ENCODE data around the gene GSC2. TPM values are rescaled to one million over a fixed set of nuclear protein-coding genes. Genes with fewer than 3 reads are reported as not detected.

The GSC2 gene
- total and polyA plus RNA-seq, 2 of the 8 experiments (the other 6 are each of a cell fraction or from before 2014, with no cell fraction given) = 0.17 to 0.48 TPM

- no peak overlapping the region for H3K9ac ChIP-seq (replicated peaks in 1 of 4; ENCODE audit: extremely low read depth in 1 of 4, low read depth in 3 of 4, low read length in 3 of 4)
- H2BK12ac ChIP-seq (ENCODE audit: low read depth, low read length) = no peak overlapping the region
- no peak overlapping the region for H2AK5ac ChIP-seq (ENCODE audit: low read depth, low read length)
- H3K14ac ChIP-seq (ENCODE audit: insufficient read length) = no peak overlapping the region
- WGBS, 2 experiments (ENCODE audit: extremely low coverage in 1 of 2, insufficient coverage in 1 of 2, insufficient read length in 1 of 2, insufficient replicate concordance in 2 of 2, low coverage in 1 of 2, low lambda C conversion rate in 2 of 2, missing lambda C conversion rate in 1 of 2) = 93% methylated on average over 22 of the region's 23 CpGs; no CpG with 5 or more reads in 1 of the 2 experiments
- H2BK15ac ChIP-seq (ENCODE audit: low read length) = no peak overlapping the region
- H4K5ac ChIP-seq (ENCODE audit: insufficient read length, low read depth, low read length) = no peak overlapping the region
- no peak overlapping the region for H3K4ac ChIP-seq (replicated peaks; ENCODE audit: insufficient read length, low read depth, low read length)
- H4K8ac ChIP-seq (ENCODE audit: extremely low read depth, insufficient read depth, low read length) = no peak overlapping the region
- DNase-seq (ENCODE audit: low read depth in 1 of 2, low spot score in 2 of 2) (no peak), FAIRE-seq (no peak)
- H4K20me1 ChIP-seq (replicated peaks in 1 of 2; ENCODE audit: control insufficient read depth in 1 of 2, insufficient read depth in 2 of 2, low read length in 2 of 2) = no peaks in the 10 kb centered on the region
- POLR2A ChIA-PET (ENCODE audit: partially characterized antibody) = interaction anchor here (1.5 to 2.8 kb wide), 2 partner anchors 17 to 74 kb away, joined by 3 to 11 read pairs; partner anchors contain the start of genes DGCR2 and SLC25A1
- no peak overlapping the region for H3K56ac ChIP-seq (replicated peaks; ENCODE audit: insufficient read length, low read depth, low read length)
- no peak overlapping the region for H3K4me2 ChIP-seq (ENCODE audit: insufficient read depth in 1 of 2, low read depth in 2 of 2, low read length in 2 of 2)
- H2BK20ac ChIP-seq (ENCODE audit: low read length) = no peak overlapping the region
- peaks cover 0 to 2% (median 0%) of the 10 kb centered on the region in 4 experiments; a peak in 1 of 7 replicates for H3K4me1 ChIP-seq (replicated peaks in 1 of 4; ENCODE audit: control insufficient read depth in 3 of 4, insufficient read depth in 4 of 4, low read length in 3 of 4)
- no peaks in the 10 kb centered on the region for H3K23me2 ChIP-seq (ENCODE audit: low read depth, low read length)
- no peak overlapping the region for H2BK120ac ChIP-seq (replicated peaks; ENCODE audit: low read depth, low read length)
- no peaks in the 10 kb centered on the region for H3K9me3 ChIP-seq (ENCODE audit: insufficient read depth in 2 of 2, low read depth in 1 of 2, low read length in 1 of 2)
- H2AFZ ChIP-seq (ENCODE audit: low read length) = no peak overlapping the region
- H3K18ac ChIP-seq (ENCODE audit: extremely low read depth, low read length) = no peak overlapping the region
- H4K91ac ChIP-seq (replicated peaks; ENCODE audit: insufficient read length, low read length) = no peak overlapping the region
- no peaks in the 10 kb centered on the region for H3K79me1 ChIP-seq (ENCODE audit: low read depth, low read length)
- H3K27ac ChIP-seq (ENCODE audit: low read depth, low read length) = no peak overlapping the region
- CTCF ChIA-PET (ENCODE audit: partially characterized antibody) = interaction anchor here (1.2 to 1.5 kb wide), 5 partner anchors 10 to 21 kb away, joined by 3 to 5 read pairs (median 3); no protein-coding TSS in a partner anchor
- H3K4me3 ChIP-seq (ENCODE audit: extremely low read depth in 1 of 4, insufficient read depth in 2 of 4, low read depth in 3 of 4, low read length in 4 of 4) = no peak overlapping the region
- peaks cover 0 to 24% (median 3%) of the 10 kb centered on the region in 4 experiments; a peak in 4 of 8 replicates for H3K36me3 ChIP-seq (ENCODE audit: control insufficient read depth in 2 of 4, insufficient read depth in 4 of 4, low read length in 3 of 4)
- no peaks in the 10 kb centered on the region for H3K27me3 ChIP-seq (replicated peaks in 1 of 4; ENCODE audit: control insufficient read depth in 3 of 4, extremely low read depth in 1 of 4, insufficient read depth in 3 of 4, low read length in 3 of 4)
- H3K23ac ChIP-seq (ENCODE audit: insufficient read length) = no peak overlapping the region
- H3K79me2 ChIP-seq (ENCODE audit: control insufficient read depth in 1 of 2, insufficient read depth in 2 of 2, low read length in 2 of 2) = no peaks in the 10 kb centered on the region
- H2BK5ac ChIP-seq (ENCODE audit: low read depth, low read length) = no peak overlapping the region
- TF ChIP-seq PHF8 (conservative IDR thresholded peaks at IDR 0.05; ENCODE audit: low read depth, low read length) (no peak), ATF3 (IDR thresholded peaks at IDR 0.05; ENCODE audit: insufficient read depth, low read depth, low read length) (no peak), NRF1 (IDR thresholded peaks at IDR 0.05; ENCODE audit: low read depth, low read length) (no peak), CTCF (IDR thresholded peaks at IDR 0.05; ENCODE audit: control extremely low read depth in 1 of 3, insufficient read depth in 1 of 3, low read depth in 1 of 3, low read length in 3 of 3) (no peak), RAD21 (IDR thresholded peaks at IDR 0.05 in 1 of 2, conservative IDR thresholded peaks at IDR 0.05 in 1 of 2; ENCODE audit: low read depth in 2 of 2, low read length in 2 of 2) (no peak), KDM5A (IDR thresholded peaks at IDR 0.05; ENCODE audit: low read length) (no peak), CBX5 (IDR thresholded peaks at IDR 0.05; ENCODE audit: low read depth, low read length) (no peak)
Measured at GRCh38 chr22:19195796-19196731, 46.0 kb upstream of the GSC2 start.

Data from H1 (cell line).